ENCODE measurements around the gene LGI2.
"Not testable (repeated sequence)": the region's sequence is repeated elsewhere in the genome, so short reads cannot be mapped to it uniquely, and the experiment has no call there.

Gene LGI2, protein sequence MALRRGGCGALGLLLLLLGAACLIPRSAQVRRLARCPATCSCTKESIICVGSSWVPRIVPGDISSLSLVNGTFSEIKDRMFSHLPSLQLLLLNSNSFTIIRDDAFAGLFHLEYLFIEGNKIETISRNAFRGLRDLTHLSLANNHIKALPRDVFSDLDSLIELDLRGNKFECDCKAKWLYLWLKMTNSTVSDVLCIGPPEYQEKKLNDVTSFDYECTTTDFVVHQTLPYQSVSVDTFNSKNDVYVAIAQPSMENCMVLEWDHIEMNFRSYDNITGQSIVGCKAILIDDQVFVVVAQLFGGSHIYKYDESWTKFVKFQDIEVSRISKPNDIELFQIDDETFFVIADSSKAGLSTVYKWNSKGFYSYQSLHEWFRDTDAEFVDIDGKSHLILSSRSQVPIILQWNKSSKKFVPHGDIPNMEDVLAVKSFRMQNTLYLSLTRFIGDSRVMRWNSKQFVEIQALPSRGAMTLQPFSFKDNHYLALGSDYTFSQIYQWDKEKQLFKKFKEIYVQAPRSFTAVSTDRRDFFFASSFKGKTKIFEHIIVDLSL

DNA sequence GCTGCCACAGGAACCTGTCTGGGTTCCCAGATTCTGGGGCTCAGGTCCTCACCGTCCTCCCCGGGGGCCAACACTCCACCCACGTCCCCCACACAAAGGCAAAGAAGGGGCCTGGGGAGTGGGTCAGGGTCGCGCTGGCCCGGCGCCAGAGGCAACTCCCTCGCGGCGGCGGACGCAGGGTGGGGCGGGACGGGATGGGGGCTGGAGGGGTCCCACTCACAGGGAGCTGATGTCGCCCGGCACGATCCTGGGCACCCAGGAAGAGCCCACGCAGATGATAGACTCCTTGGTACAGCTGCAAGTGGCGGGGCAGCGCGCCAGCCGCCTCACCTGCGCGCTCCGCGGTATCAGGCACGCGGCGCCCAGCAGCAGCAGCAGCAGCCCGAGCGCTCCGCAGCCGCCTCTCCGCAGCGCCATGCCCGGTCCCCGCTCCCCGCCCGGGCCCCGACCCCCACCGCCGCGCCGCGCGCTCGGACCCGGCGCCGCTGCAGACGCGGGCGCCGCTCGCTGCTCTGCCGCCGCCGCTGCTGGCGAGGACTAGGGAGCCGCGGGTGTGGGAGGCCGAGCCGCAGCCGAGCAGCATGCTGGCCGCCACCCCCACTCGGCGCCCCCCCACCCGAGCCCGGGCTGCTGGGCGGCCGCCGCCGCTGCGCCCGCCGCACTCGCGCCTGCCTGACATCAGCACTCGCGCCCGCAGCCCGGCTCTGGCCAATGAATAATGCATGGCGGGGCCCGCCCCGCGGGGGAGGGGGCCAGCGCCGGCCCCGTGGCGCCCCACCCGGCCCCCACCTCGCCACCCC is at the start of gene LGI2:
Gene LGI2, minus strand, starts transcription at position 670 of the 800 bp plus-strand sequence. Its CDS starts 253 bp downstream, at position 417.
- peak; percentile 18 for DNase-seq (ENCODE audit: low spot score)

DNA sequence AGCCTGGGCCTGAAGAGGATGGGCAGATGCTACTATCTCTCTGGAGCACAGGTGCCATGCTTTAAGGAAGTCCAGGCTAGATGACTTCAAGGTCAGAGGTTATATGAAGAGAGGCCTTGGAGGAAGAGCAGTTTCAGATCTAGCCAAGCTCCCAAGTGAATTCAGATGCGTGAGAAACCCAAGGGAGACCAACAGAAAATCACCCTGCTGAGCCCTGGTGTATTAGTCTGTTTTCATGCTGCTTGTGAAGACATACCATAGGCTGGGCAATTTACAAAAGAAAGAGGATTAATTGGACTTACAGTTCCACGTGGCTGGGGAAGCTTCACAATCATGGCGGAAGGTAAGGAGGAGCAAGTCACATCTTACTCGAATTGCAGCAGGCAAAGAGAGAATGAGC is 47.8 kb upstream of the LGI2 start:
- no peak for DNase-seq (ENCODE audit: low spot score)

DNA sequence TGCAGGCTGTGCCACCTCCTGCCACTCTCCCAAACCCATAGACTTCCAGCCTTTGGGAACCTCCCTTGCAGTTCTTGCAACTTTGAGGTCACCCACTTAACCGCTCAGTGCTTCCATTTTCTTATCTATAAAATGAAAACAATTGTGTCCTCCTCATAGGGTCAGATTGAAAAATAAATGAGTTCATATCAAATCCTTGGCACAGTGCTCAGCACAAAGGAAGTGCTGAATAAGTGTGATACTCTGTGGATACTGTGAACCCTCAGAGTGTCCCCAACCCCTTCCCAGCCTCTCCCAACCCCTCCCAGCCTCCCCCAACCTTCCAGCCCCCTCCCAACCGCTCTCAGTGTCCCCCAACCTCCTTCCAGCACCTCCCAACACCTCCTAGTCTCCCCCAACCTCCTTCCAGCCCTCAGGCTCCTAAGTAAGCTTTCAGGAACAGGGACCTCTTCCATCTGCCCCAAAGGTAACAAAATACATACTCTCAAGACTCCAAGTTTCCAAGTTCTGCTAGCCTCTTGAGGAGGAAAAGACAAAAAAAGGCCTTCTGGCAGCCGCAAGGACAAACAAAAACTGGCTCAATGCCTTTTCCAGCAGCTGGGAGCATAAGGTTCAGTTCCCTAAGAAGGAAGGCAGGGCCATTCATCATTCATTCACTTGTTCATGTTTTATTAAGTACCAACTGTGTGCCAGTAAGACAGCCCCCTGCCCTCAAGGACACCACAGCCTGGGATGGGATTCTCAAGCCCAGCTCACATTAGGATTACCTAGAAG is 46.1 kb upstream of the LGI2 start:
- DNase-seq (ENCODE audit: low spot score) = no peak

DNA sequence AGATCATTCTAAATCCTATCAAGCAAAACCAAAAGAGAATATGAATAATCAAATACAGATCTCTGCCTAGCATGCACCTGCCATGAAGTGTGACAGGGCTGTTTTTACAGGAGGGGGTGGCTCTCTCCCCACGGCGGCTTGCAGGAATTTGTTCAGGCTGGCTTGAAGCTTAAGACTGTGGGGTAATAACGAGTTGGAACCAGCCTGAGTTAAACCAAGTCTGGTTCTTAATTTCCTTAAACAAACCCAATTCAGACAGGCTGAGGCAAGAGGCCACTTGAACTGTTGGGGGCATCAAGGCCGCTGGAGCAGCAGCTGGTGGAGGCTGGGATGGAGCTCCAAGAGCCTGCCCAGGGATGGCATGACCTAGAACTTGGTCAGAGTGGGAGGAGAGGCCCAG is 45.1 kb upstream of the LGI2 start:
- DNase-seq (ENCODE audit: low spot score) = no peak

DNA sequence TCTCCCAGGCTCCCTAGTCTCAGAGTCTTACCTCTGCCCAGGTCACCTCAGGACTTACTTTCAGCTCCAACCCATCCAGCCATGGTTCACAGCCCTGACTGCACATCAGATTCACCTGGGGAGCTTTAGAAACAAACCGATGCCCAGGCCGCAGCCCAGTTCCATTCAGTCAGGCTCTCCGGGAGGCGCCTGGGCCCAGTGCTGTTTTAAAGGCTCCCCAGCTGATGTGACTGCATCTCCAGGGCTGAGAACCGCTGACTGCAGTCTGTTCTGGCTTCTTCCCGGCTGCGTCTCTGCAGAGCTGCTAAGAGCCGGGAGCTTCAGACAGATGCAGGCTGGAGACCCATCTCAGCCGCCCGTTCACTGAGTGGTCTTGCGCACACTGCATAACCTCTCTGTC is 44.4 kb upstream of the LGI2 start:
- no peak for DNase-seq (ENCODE audit: low spot score)

DNA sequence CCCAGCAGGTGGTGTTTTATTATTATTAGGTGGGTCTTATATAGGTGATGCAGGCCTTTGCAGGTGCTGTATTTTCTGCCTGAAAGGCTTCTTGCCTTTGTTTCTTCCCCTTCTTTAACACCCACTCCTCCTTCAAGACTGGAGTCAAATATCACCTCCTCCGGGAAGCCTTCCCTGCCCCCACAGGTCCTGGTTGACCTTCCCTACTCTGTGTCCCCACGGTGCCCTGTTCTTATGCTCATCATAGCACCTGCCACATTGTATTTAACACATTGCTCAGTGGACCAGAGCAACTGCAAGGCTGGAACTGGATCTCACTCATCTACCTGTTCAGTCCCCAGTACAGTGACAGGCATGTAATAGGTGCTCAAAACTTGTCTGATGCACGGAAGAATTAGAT is 39.8 kb upstream of the LGI2 start:
- DNase-seq (ENCODE audit: low spot score) = no peak

DNA sequence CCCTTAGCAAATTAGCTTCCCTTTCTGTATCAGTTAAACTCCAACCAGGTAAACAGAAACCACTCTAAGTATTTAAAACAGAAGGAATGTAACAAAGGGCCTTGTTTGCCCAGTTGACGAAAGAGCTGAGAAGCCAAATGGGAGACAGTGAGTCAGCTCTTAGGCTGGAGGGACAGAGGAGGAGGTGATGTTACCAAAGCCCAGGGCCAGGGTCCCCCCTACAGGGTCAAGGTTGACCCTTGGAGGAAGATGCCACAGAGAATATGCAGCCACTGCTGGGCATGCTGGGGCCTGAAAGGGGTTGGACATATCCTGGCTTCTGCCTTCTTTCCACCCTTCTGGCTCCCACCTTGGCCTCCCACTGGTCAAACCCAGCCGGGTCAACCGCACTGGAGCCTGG is 38.3 kb upstream of the LGI2 start:
- no peak for DNase-seq (ENCODE audit: low spot score)

DNA sequence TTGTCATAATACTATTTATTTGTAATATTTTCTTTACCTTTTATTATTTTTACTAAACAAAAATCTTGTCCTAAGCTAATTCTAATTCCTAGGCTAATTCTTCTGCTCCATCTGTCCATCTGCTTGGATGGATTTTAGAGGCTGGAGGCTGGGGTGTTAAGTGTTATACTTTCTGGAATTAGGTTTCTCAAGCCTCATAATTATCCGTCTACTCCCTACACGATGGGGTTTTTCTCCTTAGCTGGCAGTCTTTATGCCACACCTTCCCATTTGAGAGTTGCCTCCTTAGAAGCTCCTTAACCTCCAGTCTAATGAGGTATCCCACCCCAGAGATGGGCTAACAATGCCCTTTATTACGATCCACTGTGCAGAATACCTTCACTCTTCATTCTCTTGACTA is 37.6 kb upstream of the LGI2 start:
- no peak for DNase-seq (ENCODE audit: low spot score)

DNA sequence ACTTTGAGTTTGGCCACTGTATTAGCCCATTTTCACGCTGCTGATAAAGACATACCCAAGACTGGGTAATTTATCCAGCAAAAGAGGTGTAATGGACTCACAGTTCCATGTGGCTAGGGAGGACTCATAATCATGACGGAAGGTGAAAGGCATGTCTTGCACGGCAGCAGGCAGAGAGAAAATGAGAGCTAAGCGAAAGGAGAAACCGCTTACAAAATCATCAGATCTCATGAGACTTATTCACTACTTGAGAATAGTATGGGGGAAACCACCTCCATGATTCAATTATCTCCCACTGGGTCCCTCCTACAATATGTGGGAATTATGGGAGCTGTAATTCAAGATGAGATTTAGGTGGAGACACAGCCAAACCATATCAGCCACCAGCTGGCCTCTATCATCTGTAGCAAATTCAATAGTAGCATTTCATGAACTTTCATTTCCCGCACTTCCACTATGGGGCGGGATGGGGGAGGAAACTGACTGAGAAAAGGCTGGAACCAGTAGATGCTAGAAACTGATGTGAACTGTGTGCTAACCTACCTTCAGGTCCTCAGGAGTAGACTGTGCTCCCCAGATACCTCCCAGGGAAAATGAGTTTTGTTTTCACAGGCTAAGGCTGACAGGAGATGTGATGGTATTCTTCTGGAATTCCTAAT is 35.3 kb upstream of the LGI2 start:
- no peak for DNase-seq (ENCODE audit: low spot score)

DNA sequence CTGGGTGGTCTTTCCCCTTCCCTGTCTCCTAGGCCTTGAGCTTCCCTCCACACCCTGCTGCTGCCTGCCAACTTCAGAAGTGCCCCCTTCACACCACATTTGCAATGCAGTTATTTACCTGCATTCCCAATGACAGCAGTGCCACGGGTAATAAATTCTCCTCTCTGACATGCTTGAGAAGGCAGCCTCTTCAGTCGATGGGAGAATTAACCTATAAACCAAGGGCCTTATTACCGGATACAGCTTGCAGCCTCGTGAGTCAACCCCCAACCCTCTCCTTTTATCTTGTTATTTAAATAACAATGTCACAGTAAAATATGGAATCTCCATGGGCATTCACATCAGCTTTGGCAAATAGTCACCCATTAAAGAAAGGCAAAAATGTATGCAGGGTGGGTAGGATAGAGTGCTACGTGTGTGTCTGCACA is 34.7 kb upstream of the LGI2 start:
- DNase-seq (ENCODE audit: low spot score) = no peak

DNA sequence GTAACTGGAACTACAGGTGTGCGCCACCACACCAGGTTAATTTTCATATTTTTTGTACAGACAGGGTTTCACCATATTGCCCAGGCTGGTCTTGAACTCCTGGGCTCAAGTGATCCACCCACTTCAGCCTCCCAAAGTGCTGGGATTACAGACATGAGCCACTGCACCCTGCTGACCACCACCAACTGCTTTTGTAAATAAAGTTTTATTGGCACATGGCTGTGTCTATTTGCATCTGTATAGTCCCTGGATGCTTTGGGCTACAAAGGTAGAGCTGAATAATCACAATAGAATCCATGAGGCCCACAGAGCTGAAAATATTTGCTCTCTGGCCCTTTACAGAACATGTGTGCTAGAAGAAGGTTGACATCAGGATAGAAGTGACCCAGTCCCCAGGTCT is 33.7 kb upstream of the LGI2 start:
- DNase-seq (ENCODE audit: low spot score) = not testable (repeated sequence)

DNA sequence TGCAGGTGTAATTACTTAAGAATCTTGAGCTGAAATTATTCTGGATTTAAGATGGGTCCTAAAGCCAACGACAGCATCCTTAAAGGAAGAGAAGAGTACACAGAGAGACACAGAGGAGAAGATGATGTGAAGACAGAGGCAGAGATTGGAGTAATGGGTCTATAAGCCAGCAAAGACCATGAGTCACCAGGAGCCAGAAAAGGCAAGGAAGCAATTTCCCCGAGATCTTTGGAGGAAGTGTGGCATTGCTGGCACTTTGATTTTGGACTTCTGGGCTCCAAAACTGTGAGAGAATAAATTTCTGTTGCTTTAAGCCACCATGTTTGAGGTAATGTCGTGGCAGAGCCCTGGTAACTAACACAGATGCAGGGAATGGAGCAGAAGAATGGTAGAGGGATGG is 32.4 kb upstream of the LGI2 start:
- DNase-seq (ENCODE audit: low spot score) = no peak

DNA sequence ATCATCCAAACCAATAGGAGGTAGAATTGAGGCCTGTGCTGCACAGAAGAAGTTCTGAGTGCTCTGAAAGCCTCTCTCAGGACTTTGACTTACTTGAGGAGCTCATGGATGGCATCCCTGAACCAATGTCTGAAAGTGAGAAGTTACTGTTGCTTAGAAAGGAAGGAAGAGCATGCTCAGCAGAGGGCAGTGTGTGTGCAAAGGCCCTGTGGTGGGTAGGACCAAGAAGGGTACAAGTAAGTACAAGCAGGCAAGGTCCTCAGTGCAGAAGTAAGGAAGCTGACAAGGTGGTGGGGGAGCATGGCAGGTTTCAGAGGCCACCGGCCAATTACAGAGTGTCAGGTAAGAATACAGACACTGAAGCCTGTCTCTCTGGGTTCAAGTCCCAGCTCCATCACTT is 31.4 kb upstream of the LGI2 start:
- no peak for DNase-seq (ENCODE audit: low spot score)

DNA sequence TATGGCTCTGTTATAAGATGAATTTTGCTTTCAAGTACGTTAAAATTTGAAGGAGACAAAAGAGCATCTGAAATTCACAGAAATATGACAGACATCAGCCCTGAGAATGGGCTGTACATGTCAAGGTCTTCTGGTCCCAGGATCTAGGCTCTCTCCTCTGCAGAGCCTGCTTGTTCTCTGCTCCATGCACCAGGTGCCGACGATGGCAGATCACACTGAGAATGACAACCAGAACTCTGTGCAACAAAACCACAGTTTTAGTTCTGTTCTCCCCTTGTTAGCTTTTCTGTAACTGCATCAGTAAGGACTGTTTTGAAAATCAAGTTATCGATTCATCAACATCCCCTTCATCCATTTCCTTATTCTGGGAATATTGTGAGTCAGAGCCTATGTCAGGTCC is 30.9 kb upstream of the LGI2 start:
- DNase-seq (ENCODE audit: low spot score) = no peak

DNA sequence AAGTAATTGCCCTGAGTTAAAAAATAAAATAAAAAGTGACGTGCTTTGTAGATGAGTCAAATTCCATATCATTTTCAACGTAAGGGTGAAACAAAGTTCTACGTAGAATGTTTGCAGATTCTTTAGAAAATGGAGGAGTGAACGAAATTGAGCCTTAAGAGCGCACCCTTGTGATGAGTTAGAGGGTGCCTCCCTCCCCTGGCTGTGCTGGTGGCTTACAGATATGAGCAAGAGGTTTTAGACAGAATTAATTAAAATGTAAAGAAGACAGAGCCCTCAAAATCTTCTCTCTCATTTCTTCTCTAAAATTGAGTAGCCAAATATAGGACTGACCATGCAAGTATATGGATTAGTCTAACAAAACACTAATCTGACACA is 30.2 kb upstream of the LGI2 start:
- no peak for DNase-seq (ENCODE audit: low spot score)

DNA sequence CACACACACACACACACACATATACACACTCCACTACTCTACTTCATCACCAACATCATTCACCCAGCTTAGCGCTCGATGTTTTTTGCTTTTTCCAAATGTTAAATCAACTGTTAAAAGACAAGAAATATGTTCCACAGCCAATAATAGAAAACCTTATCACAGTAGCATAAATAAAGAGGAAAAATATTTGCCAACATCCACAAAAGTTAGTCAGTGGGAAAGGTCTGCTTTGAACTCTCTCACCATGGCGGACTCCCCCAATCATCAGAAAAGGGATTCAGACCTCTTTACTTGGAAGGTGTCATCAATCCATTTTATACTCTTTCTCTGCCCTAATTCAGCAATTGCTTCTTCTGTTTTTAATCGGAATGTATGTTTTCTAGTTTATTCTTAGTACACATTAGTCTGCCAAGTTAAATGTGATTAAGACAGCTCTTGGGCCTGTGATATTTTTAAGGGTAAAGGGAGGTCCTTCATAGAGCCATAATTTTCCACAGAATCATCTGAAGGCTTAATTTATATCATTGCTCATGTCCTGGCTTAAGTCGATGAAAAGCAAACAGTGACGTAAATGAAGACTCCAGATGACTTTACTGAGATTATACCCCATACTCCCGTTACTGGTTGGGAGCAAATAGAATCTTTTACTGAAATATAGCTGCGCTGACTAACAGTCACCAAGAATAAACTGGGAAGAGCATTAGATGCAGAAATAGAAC is 29.7 kb upstream of the LGI2 start:
- DNase-seq (ENCODE audit: low spot score) = no peak

DNA sequence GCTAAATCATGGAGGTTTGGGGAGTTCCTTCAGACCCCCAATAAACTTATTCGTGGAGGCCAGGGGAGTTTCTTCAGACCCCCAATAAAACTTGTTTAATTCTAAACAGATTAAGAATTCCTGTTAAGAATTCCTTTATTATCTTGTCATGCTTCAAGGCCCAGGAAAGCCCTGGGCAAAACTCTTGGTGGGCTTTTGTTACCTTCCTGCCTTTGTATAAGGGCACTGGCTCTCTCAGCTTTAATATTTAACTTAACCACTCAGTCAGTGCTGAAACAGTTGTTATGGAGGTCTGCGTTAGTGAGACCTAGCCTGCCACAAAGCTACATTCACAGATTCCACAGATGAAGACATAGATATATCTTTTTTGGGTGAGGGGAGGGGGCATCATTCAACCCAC is 29.0 kb upstream of the LGI2 start:
- DNase-seq (ENCODE audit: low spot score) = no peak

DNA sequence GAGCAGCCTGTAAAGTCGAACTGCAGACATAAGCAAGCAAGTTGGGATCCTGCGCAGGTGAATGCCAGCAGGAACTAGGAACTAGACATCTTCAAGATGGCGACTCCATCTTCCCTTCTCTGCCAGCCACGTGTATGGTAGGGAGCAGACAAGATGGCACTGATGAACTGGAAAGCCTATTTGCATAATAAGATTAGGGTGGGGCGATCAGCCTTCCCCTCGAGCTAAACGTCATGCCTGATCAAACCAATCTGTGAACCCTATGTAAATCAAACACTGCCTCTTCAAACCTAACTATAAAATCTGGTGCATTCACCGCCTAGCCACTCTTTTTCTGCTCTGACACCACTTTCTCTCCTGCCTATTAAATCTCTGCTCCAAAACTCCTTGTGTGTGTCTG is 28.1 kb upstream of the LGI2 start:
- DNase-seq (ENCODE audit: low spot score) = no peak

DNA sequence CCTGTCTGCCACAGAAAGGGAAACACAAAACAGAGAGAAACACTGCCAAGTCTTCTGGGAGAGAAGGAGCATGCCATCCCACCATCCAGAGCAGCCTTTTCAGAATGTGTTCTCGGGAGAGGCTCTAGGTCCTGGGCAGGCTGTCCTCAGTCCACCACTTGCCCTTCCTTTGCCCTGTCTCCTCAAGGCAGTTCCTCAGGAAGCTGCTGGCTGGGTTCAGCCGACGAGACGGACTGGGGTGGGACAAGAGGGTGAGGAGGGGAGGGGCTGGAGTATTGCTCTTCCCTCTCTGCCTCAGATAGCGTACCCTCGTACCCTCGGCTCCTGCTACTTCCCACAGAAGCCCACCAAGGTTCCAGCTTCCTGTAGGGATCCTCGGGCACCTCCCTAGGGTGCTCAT is 26.6 kb upstream of the LGI2 start:
- no peak for DNase-seq (ENCODE audit: low spot score)

DNA sequence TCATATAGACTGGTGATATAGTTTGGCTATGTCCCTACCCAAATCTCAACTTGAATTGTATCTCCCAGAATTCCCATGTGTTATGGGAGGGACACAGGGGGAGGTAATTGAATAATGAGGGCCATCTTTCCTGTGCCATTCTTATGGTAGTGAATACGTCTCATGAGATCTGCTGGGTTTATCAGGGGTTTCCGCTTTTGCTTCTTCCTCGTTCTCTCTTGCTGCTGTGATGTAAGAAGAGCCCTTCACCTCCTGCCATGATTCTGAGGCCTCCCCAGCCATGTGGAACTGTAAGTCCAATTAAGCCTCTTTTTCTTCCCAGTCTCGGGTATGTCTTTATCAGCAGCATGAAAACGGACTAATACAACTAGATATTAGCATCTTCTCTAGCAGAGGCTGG is 21.3 kb upstream of the LGI2 start:
- not testable (repeated sequence) for DNase-seq (ENCODE audit: low spot score)

DNA sequence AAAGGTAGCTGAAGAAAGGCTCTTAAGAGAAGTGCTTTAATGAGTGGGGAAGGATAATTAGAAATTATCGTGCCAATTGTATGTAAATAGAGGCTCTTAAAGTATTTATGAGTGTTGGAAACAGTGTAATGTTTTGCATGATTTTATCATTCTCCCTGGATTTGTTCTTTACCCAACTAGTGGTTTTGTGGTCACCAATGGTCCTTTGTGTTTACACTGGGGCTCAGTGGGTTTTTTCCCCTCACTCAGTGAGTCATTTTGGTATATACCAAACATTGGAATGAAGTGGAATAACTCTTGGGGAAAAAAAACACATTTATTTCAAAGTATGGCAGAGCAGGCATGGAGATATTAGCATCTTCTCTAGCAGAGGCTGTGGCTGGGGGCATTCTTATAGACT is 20.8 kb upstream of the LGI2 start:
- DNase-seq (ENCODE audit: low spot score) = no peak

All from RKO (cell line).